Calu3 (cell line): Measurements from ENCODE around the gene WDR7. TPM values are rescaled to one million over a fixed set of nuclear protein-coding genes. Genes with fewer than 3 reads are reported as not detected.

Experiments used
- BruUV-seq: library from RNA; stranded (reverse); fragments of 400-500 nt; replicated peaks from 2 replicates; lab custom pipeline; 2021; lab: Mats Ljungman, UMichigan
- CTCF ChIA-PET: fragments of 300-600 bp; sonication (Branson Sonifier 250); formaldehyde crosslinking; loops from one replicate; lab custom pipeline; 2022; ENCODE audit warnings: antibody characterized with exemption; lab: Charles Lee
- DNase-seq: peaks from one replicate; pipeline ENCODE4 v3.0.0; 2022
- H3K27ac Mint-ChIP-seq: one replicate; pipeline ENCODE4 v1.8.0; 2022; ENCODE audit warnings: mixed read lengths; ENCODE audit not compliant: unreplicated experiment
- H3K27me3 Mint-ChIP-seq: one replicate; pipeline ENCODE4 v1.8.0; 2022; ENCODE audit warnings: mixed read lengths; ENCODE audit not compliant: unreplicated experiment
- H3K36me3 Mint-ChIP-seq: one replicate; pipeline ENCODE4 v1.8.0; 2022; ENCODE audit warnings: mild to moderate bottlenecking, moderate library complexity, mixed read lengths; ENCODE audit not compliant: insufficient read depth, unreplicated experiment
- H3K4me1 Mint-ChIP-seq: one replicate; pipeline ENCODE4 v1.8.0; 2022; ENCODE audit warnings: mild to moderate bottlenecking, low read depth, mixed read lengths; ENCODE audit not compliant: unreplicated experiment
- H3K4me3 Mint-ChIP-seq: one replicate; pipeline ENCODE4 v1.8.0; 2022; ENCODE audit warnings: mild to moderate bottlenecking, low read depth, moderate library complexity, mixed read lengths; ENCODE audit not compliant: unreplicated experiment
- H3K9me3 Mint-ChIP-seq: one replicate; pipeline ENCODE4 v1.8.0; 2022; ENCODE audit warnings: low read depth, mixed read lengths; ENCODE audit not compliant: unreplicated experiment
- CTCF ChIP-seq: fragments of 200-600 bp; IDR thresholded peaks from one replicate; pipeline ENCODE4 v1.8.0; 2022; ENCODE audit warnings: antibody characterized with exemption; ENCODE audit not compliant: unreplicated experiment
- intact Hi-C: fragments of 100-400 bp; cut with micrococcal nuclease; formaldehyde crosslinking; loops from one replicate; pipeline ENCODE4 v1.10.0; 2022; ENCODE audit not compliant: unreplicated experiment
- total RNA-seq: library from RNA; stranded (reverse); gene quantifications from 2 replicates; pipeline ENCODE4 v1.2.3, GENCODE V29; 2022

WDR7 gene
- total RNA-seq, 1 experiment from 2014 or later = 16.2 TPM

DNA sequence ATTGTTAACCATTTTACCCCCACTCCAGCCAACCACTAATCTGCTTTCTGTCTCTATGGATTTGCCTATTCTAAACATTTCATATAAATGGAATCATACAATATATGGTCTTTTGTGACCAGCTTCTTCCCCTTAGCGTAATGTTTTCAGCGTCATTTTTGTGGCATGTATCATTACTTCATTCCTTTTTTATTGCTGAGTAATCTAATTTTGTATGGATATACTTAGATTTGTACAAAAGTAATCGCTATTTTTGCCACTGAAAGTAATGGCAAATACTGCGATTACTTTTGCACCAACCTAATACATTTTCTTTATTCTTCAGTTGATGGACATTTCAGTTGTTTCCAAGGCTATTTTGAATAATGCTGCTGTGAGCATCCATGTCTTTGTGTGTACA, 227.6 kb downstream of the WDR7 start:
- Mint-ChIP-seq H3K4me3 (no peak overlapping the region), H3K36me3 (no peaks in the 10 kb centered on the region), H3K27me3 (no peaks in the 10 kb centered on the region), H3K27ac (no peak overlapping the region), H3K4me1 (peaks cover 18% of the 10 kb centered on the region), H3K9me3 (no peaks in the 10 kb centered on the region)
- DNase-seq = no peak
- TF ChIP-seq CTCF = no peak
- CTCF ChIA-PET = no interaction called here
- no TSS peak for BruUV-seq
- intact Hi-C loops = no loop called here

GRCh38 chr18:56884511-56884910, 233.4 kb downstream of the WDR7 start:
- TF ChIP-seq CTCF = no peak
- no peak for DNase-seq
- no peak overlapping the region for H3K27ac Mint-ChIP-seq
- H3K36me3 Mint-ChIP-seq = no peaks in the 10 kb centered on the region
- intact Hi-C loops = no loop called here
- no peaks in the 10 kb centered on the region for H3K9me3 Mint-ChIP-seq
- peaks cover 15% of the 10 kb centered on the region for H3K4me1 Mint-ChIP-seq
- no peaks in the 10 kb centered on the region for H3K27me3 Mint-ChIP-seq
- CTCF ChIA-PET = no interaction called here
- H3K4me3 Mint-ChIP-seq = no peak overlapping the region
- BruUV-seq = no TSS peak

DNA sequence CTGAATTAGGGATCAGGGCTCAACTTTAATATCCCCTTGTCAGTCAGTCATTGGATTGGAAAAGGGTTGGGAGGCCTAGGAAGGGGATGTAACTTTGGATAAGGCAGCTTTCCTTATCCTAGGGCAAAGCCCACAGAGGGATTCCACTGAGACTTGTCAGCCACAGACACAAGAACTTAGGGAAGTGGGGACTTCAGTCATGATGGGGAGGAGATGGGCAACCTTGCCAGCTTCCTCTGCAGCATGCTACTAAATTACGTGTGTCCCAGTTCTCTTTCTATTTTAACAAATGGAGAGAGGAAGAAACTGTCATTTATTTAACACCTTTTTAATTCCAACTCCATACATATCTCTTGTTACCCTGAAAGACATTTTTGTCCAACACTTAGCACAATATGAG, 237.8 kb downstream of the WDR7 start:
- H3K27ac Mint-ChIP-seq = no peak overlapping the region
- no TSS peak for BruUV-seq
- H3K4me3 Mint-ChIP-seq = no peak overlapping the region
- no peaks in the 10 kb centered on the region for H3K27me3 Mint-ChIP-seq
- CTCF ChIA-PET = no interaction called here
- intact Hi-C loops = no loop called here
- DNase-seq = no peak
- no peaks in the 10 kb centered on the region for H3K9me3 Mint-ChIP-seq
- TF ChIP-seq CTCF = no peak
- peaks cover 22% of the 10 kb centered on the region for H3K4me1 Mint-ChIP-seq
- no peaks in the 10 kb centered on the region for H3K36me3 Mint-ChIP-seq

- H3K4me1 Mint-ChIP-seq = peaks cover 22% of the 10 kb centered on the region
- H3K36me3 Mint-ChIP-seq = no peaks in the 10 kb centered on the region
- CTCF ChIA-PET = interaction anchor here (1.6 kb wide), 1 partner anchor 10 kb away, joined by 4 read pairs; no protein-coding TSS in a partner anchor
- no peak overlapping the region for H3K4me3 Mint-ChIP-seq
- intact Hi-C loops = no loop called here
- no peak for TF ChIP-seq CTCF
- DNase-seq = no peak
- no peaks in the 10 kb centered on the region for H3K9me3 Mint-ChIP-seq
- no peak overlapping the region for H3K27ac Mint-ChIP-seq
- BruUV-seq = no TSS peak
- H3K27me3 Mint-ChIP-seq = no peaks in the 10 kb centered on the region
These were observed 238.5 kb downstream of the WDR7 start for GRCh38 chr18:56889621-56890020.
